SH-SY5Y (cell line): ENCODE results near the gene TBCA.

Source experiments
- GATA2 ChIP-seq: IDR thresholded peaks from 2 replicates; pipeline ENCODE4 v1.6.1; 2011; ENCODE audit warnings: mild to moderate bottlenecking, low read depth, low read length
- GATA3 ChIP-seq: IDR thresholded peaks from 2 replicates; pipeline ENCODE4 v1.6.1; 2011; ENCODE audit warnings: low read depth, mild to moderate bottlenecking, low read length, moderate library complexity

TBCA gene

DNA sequence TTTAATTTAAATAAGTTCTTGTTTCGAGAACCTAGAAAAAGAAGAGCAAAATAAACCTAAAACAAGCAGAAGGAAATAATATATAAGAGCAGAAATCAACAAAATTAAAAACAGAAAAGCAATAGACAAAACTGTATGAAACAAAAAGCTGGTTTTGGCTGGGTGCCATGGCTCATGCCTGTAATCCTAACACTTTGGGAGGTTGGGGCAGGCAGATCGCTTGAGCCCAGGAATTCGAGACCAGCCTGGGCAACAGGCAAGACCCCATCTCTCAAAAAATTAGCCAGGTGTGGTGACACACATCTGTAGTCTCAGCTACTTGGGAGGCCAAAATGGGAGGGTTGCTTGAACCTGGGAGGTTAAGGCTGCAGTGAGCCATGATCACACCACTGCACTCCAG is 78.4 kb downstream of the TBCA start:
- TF ChIP-seq GATA2 (no peak), GATA3 (no peak)

DNA sequence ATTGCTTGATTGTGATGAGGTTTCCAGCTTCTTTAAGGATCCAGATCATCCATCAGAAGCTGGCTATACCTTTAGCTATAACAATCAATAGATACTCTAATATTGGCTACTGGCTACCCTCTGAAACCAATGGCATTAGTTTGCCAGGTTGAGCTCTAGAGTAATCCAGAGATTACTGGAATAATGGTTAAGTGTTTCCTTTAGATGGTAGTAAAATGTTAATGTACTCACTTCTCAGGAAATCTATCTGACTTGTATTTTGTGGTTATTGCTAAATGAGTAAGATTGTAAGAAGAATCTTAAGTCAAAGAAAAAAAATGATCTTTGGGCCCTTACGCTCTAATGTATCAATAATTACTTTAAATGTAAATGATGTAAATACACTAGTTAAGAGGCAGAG is 80.0 kb downstream of the TBCA start:
- TF ChIP-seq GATA2: no peak
- no peak for TF ChIP-seq GATA3

DNA sequence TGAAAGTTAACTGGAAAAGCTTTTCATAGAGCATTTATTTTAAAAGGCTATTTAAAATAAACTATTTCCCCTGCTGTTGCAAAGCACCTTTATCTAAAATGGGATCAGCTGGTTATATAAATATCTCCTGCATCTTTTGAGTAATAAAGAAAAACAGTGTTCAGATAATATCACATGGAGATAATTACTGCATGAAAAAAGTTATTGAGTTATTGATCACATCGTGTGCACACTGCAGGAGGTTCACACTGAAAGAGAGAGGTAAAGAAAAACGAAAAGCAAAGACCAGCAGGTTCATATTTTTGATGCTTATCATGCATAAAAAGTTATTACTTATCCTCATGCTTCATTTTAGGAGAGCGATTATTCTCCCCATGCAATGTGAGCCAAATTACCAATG is 82.2 kb downstream of the TBCA start:
- TF ChIP-seq GATA3 (no peak), GATA2 (no peak; the same call in 1 of the 2 replicates)

DNA sequence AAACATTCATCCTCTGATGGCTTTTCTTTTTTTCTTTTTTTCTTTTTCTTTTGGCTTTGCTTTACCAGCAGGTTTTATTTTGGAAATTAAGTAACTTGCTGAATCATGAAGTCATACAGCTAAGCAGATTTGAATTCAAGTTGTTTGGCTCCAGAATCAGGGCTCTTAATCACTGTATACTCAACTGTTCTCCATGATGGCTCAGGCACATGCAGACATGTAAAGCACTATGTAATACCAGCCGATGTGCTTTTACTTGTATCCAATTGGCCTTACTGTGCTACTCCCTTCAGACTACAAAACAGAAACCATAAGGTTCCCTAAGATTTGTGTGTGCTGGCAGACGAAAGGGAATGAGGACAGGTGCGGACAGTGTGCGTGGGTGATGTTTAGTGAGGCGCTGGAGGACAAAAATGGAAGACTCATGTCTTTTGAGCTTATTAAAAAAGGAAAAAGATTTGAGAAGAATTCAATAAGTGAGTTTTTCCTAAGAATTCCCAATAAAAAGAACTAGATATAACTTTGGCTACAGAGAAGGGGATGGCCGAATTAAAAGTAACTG is 92.9 kb downstream of the TBCA start:
- TF ChIP-seq GATA3: no peak
- no peak for TF ChIP-seq GATA2

DNA sequence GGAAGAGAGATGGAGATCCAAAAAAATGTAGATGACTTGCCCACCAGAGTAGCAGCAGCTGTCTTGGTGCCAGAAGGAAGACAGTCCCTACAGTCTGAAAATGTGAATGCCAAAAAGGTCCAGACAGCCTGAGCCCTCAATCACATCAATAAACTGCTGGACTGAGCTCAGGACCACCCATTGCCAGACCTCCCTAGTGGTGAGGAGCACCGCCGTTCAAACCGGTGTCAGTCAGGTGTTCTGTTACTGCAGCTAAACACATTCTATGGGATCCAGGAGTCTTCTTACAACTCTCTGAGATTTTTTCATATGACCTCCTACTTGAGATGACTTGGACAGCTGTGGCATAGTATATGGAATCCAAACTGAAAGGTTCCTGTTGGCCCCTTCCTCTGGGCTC is 105.6 kb downstream of the TBCA start:
- TF ChIP-seq GATA2 (no peak), GATA3 (no peak)

DNA sequence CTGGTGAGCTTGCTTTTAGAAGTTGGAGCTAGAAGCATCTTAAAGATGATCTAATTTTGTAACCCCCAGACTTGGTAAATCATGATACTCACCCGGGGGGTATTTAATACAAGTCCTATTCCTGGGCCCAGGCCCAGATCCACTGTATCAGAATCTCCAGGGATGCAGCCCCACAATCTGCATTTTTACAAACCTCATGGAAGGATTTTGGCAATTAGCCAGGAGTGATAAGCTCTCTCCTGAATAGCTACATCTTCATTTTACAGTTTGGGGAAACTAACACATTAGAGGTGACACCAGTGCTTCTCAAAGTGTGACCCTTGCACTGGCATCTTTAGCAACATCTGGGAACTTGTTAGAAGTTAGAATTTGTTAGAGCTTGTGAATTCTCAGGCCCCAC is 106.5 kb downstream of the TBCA start:
- TF ChIP-seq GATA3 (no peak), GATA2 (no peak)

DNA sequence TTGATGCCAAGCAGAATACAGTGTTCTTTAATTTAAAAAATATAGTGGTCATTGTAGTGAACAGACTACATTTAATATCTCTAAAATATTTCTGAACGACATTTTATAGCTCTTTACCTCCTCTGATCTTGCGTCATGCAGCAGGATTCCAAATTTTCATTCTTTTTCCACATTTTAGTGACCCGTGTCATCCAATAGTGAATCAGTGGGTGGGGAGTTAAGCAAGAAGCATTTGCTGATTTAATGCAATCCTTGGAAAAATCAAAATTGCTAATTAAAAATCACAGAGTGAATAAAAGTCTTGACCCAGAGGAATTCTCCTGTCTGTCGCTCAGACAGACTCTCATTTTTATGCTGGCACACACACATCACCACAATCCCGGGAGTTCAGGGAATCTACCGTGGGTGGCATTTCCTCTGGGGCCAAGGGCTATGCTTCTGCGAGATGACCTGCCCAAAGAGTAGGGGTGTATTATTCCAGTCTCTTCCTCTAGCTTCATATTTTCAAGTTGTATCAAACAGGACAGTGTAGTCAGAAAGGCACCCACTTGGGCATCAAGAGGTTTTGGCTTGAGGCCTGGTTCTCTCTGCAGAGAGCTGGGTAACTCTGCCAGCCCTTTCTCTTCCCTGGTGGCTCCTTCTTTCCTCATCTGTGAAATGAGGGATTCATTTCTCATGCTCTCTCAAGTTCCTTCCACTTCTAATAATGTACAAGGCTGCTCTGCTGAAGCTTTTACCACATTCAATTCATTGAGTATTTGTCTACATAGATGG is 112.9 kb downstream of the TBCA start:
- TF ChIP-seq GATA2 (no peak), GATA3 (no peak)

DNA sequence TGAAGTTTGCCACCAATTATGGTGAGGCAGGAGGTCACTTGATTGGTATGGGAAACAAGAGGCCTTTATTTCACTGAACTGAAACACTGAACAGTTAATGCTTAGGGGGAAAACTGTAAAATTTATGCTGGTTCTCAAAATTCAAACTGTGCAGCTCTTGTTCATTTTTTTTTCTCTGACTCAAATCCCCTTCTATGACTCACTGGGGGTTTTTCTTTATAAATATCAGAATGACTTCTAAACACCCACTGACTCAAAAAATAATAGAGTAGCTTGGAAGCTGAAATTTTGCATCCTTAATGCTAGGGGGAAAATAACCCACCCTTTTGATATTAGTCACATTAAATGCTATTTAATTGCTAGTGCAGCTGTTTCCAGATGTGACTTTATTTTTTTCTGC is 113.5 kb downstream of the TBCA start:
- TF ChIP-seq GATA2: no peak
- no peak for TF ChIP-seq GATA3

DNA sequence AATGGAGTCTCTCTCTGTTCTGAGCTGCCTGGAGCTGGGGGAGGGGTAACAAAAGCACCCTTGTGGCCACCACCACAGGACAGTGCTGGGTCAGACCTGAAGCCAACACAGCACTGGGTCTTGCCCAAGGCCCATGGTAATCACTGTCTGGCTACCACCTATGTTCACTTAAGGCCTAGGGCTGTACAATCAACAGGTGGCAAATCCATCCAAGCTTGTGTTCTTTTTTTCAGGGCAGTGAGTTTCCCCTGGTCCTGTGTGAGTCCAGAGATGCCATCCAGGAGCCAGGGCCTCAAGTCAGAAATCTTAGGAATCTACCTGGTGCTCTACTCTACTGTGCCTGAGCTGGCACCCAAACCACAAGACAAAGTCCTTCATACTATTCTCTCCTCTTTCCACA is 117.5 kb downstream of the TBCA start:
- TF ChIP-seq GATA2: no peak
- TF ChIP-seq GATA3: no peak

DNA sequence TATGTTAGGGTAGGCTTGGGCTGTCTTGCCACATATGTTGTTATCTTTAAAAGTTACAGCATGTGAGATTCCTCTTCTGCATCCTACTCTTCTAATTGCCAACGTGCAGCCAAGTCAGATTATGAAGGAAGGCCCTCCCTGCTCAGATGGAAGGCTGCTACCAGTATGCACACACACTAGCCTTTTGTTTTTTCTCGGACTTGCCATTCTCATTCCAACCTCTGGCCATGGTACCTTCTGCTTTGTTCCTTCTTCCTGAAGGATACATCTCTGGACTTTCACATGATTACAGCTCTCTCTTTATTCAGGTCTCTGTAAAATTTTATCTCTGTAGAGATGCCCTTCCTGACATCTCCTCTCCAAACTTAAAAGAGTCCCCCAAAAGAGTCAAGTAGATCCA is 124.8 kb downstream of the TBCA start:
- TF ChIP-seq GATA3 (no peak), GATA2 (no peak)

DNA sequence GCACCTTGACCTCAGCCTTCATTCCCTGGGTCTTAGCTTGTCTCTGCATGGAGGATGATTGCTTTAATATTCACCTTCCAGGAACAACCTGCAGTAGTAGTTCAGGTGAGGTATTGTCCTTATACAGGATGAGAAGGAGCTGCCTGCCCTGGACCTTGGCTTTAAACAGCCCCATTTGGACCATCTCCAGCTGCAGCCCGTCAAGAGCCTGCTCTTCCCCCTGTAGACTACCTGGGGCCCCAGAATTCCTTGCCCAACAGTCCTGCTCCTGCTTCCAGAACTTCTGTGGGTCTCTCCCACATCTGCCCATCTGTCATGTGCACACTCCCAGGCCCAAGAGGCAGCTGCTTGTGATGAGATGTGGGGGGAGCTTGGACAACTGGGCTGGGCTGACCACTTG is 125.5 kb downstream of the TBCA start:
- TF ChIP-seq GATA2 (no peak), GATA3 (no peak)

DNA sequence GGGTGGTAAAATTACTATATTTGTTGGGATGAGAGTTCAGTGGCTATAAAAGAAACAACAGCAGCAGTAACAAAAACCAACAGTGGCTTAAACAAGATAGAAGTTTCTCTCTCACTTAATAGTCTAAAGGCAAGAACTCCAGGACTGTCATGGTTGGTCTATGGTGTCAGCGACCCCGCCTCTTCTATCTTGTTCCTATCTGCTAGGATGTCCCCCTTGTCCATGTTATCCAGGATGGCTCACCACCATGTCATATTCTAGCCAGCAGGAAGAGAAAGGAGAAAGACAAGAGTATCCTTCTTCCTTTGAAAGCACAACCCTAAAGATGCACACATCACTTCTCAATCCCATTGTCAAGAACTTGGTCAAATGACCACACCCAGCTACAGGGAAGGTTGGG is 126.4 kb downstream of the TBCA start:
- no peak for TF ChIP-seq GATA2
- no peak for TF ChIP-seq GATA3

DNA sequence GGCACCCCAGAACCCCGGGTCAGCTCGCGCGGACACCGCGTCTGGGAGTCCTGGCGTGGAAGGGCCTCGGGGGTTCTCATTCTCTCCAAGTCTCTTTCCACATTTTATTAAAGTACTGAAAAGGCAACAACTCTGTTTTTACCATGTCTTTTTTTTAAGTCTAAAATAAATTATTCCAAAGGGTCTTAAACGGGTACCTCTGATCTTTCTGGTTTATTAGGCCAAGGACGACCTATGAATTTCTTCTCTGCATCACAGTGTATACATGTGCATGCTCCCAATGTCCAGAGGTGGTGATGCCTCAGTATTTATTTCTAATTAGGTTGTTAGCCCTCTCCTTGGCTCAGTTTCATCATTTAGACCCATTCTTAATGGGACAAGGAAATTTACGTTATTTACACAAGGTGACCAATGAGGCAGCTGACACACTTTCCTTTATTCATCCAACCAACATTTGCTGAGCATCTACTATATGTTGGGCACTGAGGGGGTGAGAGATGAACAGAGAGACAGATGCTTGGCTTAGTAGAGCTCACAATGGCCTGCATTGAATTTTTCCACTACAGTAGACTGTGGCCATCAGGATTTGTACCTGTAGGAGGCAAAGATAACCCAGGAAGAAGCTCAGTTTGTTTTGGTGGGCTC is 130.0 kb downstream of the TBCA start:
- TF ChIP-seq GATA3 (no peak), GATA2 (no peak)

DNA sequence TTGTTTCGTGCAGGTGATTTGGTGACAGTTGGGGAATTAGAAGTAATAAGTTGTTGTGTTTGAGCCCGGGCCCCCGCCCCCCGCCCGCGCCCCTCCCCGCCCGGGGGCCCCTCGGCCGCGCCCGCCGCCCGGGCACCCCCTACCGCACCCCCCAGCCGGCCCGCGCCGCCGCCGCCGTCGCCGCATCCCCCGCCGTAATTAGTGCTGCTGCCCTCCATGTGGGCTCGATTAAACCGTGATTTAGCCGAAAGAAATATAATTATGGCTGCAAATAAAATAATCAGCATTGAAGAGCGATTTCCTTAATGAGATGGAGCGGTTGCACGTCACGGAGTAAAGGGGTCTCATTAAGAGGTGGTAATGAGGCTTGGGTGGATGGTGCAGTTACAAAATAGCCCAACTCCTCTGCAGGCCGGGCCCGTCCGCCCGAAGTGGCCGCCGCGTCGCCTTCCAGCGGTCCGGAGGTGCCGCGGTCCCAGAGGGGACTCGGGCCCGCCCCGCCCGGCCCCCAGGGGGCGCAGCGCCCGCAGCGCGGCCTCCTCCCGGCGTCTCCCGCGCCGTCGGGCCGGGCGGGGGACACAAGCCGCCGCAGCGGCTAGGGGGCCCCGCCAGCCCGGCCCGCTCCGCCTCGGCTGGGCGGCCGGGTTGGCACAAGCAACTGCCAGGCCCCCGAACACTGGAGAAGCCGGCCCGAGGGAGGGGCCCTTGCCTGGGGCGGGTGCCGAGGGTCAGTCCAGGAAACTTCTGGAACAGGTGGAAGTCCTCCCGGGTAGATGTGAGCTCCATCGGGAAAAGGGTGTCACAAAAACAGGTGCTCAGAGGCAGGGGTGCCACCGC is 130.8 kb downstream of the TBCA start:
- TF ChIP-seq GATA2 (no peak), GATA3 (no peak)
